Left ventricle myocardium inferior (tissue), 1 donor: Measurements from ENCODE around the gene TCF3. TPM values are rescaled to one million over a fixed set of nuclear protein-coding genes. Genes with fewer than 3 reads are reported as not detected.

Source experiments
- DNase-seq: peaks from one replicate; pipeline ENCODE4 v3.0.0-alpha.2; 2020
- H3K27ac ChIP-seq: fragments of 200-600 bp; replicated peaks from 2 replicates; pipeline ENCODE4 v1.8.0; 2021
- H3K27me3 ChIP-seq: fragments of 200-600 bp; 2 replicates; pipeline ENCODE4 v1.8.0; 2021; ENCODE audit warnings: low read depth
- H3K36me3 ChIP-seq: fragments of 200-600 bp; 2 replicates; pipeline ENCODE4 v1.8.0; 2021
- H3K4me1 ChIP-seq: fragments of 200-600 bp; 2 replicates; pipeline ENCODE4 v1.8.0; 2021
- H3K4me3 ChIP-seq: fragments of 200-600 bp; 2 replicates; pipeline ENCODE4 v1.8.0; 2021; ENCODE audit warnings: mild to moderate bottlenecking, moderate library complexity
- H3K9me3 ChIP-seq: fragments of 200-600 bp; replicated peaks from 2 replicates; pipeline ENCODE4 v1.8.0; 2021
- CTCF ChIP-seq: fragments of 200-600 bp; IDR thresholded peaks from 2 replicates; pipeline ENCODE4 v1.8.0; 2021; ENCODE audit warnings: antibody characterized with exemption, mild to moderate bottlenecking, borderline replicate concordance
- intact Hi-C: fragments of 100-400 bp; cut with micrococcal nuclease; formaldehyde crosslinking; loops from one replicate; pipeline ENCODE4 v1.11.0; 2022
- total RNA-seq: library from RNA; stranded (reverse); fragmentation: NEBNext Ultra II Directional; extraction: Animal tissue kit (Norgen Biotek cat#: 25700); gene quantifications from one replicate; pipeline ENCODE4 v1.2.1, GENCODE V29; 2021
- donor health status: DM: no; HTN: yes; CAD: no; lungs with severe emphysema.

TCF3 gene
- total RNA-seq, 1 donor from 2014 or later = 18.4 TPM

GRCh38 chr19:1659084-1659427, 6.6 kb upstream of the TCF3 start:
- Histone ChIP-seq H3K36me3 (no peaks in the 10 kb centered on the region), H3K9me3 (no peaks in the 10 kb centered on the region), H3K27me3 (peaks cover 48% of the 10 kb centered on the region), H3K4me3 (no peak overlapping the region), H3K27ac (no peak overlapping the region), H3K4me1 (no peaks in the 10 kb centered on the region)
- TF ChIP-seq CTCF = no peak
- DNase-seq = no peak
- intact Hi-C loops = no loop called here

GRCh38 chr19:1658150-1659083, 6.0 kb upstream of the TCF3 start:
- no peak for TF ChIP-seq CTCF
- no peak for DNase-seq
- Histone ChIP-seq H3K36me3 (no peaks in the 10 kb centered on the region), H3K27ac (no peak overlapping the region), H3K9me3 (no peaks in the 10 kb centered on the region), H3K27me3 (peaks cover 41% of the 10 kb centered on the region), H3K4me3 (no peak overlapping the region), H3K4me1 (peaks cover 2% of the 10 kb centered on the region)
- intact Hi-C loops = no loop called here

- peaks cover 37% of the 10 kb centered on the region for H3K27me3 ChIP-seq
- peaks cover 6% of the 10 kb centered on the region for H3K4me1 ChIP-seq
- DNase-seq = no peak
- intact Hi-C loops = no loop called here
- no peaks in the 10 kb centered on the region for H3K9me3 ChIP-seq
- no peak for TF ChIP-seq CTCF
- H3K36me3 ChIP-seq = no peaks in the 10 kb centered on the region
- no peak overlapping the region for H3K4me3 ChIP-seq
- no peak overlapping the region for H3K27ac ChIP-seq
Measured at GRCh38 chr19:1657746-1658145, 5.3 kb upstream of the TCF3 start.

GRCh38 chr19:1656988-1657536, 4.6 kb upstream of the TCF3 start:
- peaks cover 6% of the 10 kb centered on the region for H3K4me1 ChIP-seq
- intact Hi-C loops = no loop called here
- DNase-seq = no peak
- H3K27me3 ChIP-seq = peaks cover 30% of the 10 kb centered on the region
- H3K4me3 ChIP-seq = no peak overlapping the region
- no peaks in the 10 kb centered on the region for H3K36me3 ChIP-seq
- TF ChIP-seq CTCF = no peak
- H3K27ac ChIP-seq = no peak overlapping the region
- no peaks in the 10 kb centered on the region for H3K9me3 ChIP-seq

GRCh38 chr19:1655987-1656608, 3.7 kb upstream of the TCF3 start:
- H3K9me3 ChIP-seq = no peaks in the 10 kb centered on the region
- DNase-seq = no peak
- H3K4me1 ChIP-seq = peaks cover 15% of the 10 kb centered on the region
- TF ChIP-seq CTCF = no peak
- intact Hi-C loops = no loop called here
- no peaks in the 10 kb centered on the region for H3K36me3 ChIP-seq
- H3K27me3 ChIP-seq = peaks cover 25% of the 10 kb centered on the region
- no peak overlapping the region for H3K4me3 ChIP-seq
- no peak overlapping the region for H3K27ac ChIP-seq
